22Rv1 (cell line): ENCODE results near the gene SLC9A5.

Experiments
- CTCF ChIP-seq: fragments of 450-650 bp; IDR thresholded peaks from 2 replicates; pipeline ENCODE4 v1.5.1; 2017; ENCODE audit warnings: mild to moderate bottlenecking
- ZFX ChIP-seq: fragments of 450-650 bp; IDR thresholded peaks from 2 replicates; pipeline ENCODE4 v1.6.1; 2017; ENCODE audit warnings: antibody characterized with exemption, borderline replicate concordance

- no peak for TF ChIP-seq CTCF
- TF ChIP-seq ZFX = no peak
Observed at GRCh38 chr16:67245674-67246080, 3.1 kb upstream of the SLC9A5 start.
